ENCODE measurements around the gene NACC2. TPM values are rescaled to one million over a fixed set of nuclear protein-coding genes. Genes with fewer than 3 reads are reported as not detected.

The NACC2 gene
- total RNA-seq, 1 donor from 2014 or later: 4.5 TPM

GRCh38 chr9:136142859-136143214, 47.7 kb upstream of the NACC2 start:
- no peaks in the 10 kb centered on the region for H3K9me3 ChIP-seq (ENCODE audit: low read depth)
- Mint-ChIP-seq H3K4me1 (peaks cover 12% of the 10 kb centered on the region), H3K9me3 (no peaks in the 10 kb centered on the region), H3K27ac (no peak overlapping the region), H3K4me3 (no peak overlapping the region), H3K36me3 (no peaks in the 10 kb centered on the region), H3K27me3 (ENCODE audit: insufficient read depth, low read depth) (peaks cover 8% of the 10 kb centered on the region)
- H3K4me1 ChIP-seq: peaks cover 10% of the 10 kb centered on the region
- no peaks in the 10 kb centered on the region for H4K20me1 ChIP-seq (ENCODE audit: low read depth)
- no peak overlapping the region for H3K27ac ChIP-seq
- no peak overlapping the region for H2AFZ ChIP-seq (replicated peaks)
- peaks cover 6% of the 10 kb centered on the region for H3F3A ChIP-seq (ENCODE audit: low read depth)
- H3K9ac ChIP-seq: no peak overlapping the region
- H3K36me3 ChIP-seq: no peaks in the 10 kb centered on the region
- H3K4me3 ChIP-seq: no peak overlapping the region
- DNase-seq (ENCODE audit: low spot score): no peak
- no peaks in the 10 kb centered on the region for H3K27me3 ChIP-seq
- TF ChIP-seq, protein P1, sequence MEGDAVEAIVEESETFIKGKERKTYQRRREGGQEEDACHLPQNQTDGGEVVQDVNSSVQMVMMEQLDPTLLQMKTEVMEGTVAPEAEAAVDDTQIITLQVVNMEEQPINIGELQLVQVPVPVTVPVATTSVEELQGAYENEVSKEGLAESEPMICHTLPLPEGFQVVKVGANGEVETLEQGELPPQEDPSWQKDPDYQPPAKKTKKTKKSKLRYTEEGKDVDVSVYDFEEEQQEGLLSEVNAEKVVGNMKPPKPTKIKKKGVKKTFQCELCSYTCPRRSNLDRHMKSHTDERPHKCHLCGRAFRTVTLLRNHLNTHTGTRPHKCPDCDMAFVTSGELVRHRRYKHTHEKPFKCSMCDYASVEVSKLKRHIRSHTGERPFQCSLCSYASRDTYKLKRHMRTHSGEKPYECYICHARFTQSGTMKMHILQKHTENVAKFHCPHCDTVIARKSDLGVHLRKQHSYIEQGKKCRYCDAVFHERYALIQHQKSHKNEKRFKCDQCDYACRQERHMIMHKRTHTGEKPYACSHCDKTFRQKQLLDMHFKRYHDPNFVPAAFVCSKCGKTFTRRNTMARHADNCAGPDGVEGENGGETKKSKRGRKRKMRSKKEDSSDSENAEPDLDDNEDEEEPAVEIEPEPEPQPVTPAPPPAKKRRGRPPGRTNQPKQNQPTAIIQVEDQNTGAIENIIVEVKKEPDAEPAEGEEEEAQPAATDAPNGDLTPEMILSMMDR (IDR thresholded peaks at IDR 0.05): no peak
- TF ChIP-seq EZH2phosphoT487 (IDR thresholded peaks at IDR 0.05) (no peak), EZH2 (IDR thresholded peaks at IDR 0.05) (no peak)
- H3K79me2 ChIP-seq (ENCODE audit: low read depth): no peaks in the 10 kb centered on the region
- H3K4me2 ChIP-seq: no peak overlapping the region

DNA sequence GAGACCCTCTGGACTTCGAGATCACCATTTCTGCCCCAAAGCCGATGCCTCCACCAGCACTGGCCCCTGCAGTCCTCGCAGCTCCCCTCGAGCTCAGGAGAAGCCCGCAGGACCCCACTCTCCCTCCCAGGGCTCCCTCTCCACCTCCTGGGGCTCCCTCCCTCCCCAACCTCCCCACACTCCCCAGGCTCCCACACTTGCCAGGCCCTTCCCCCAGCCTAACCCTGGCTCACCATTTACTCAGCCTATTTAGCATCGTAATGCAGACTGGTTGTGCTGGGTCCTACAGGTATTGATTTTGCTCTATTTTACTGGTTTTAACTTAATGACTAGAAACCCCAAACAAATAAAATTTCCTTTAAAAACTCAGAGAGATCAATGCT, 47.3 kb upstream of the NACC2 start:
- Mint-ChIP-seq H3K4me3 (no peak overlapping the region), H3K4me1 (peaks cover 12% of the 10 kb centered on the region), H3K27ac (no peak overlapping the region), H3K36me3 (no peaks in the 10 kb centered on the region), H3K27me3 (ENCODE audit: insufficient read depth, low read depth) (peaks cover 5% of the 10 kb centered on the region), H3K9me3 (no peaks in the 10 kb centered on the region)
- H3K4me2 ChIP-seq: no peak overlapping the region
- no peak for DNase-seq (ENCODE audit: low spot score)
- H3K27ac ChIP-seq: no peak overlapping the region
- H3K79me2 ChIP-seq (ENCODE audit: low read depth): no peaks in the 10 kb centered on the region
- no peaks in the 10 kb centered on the region for H3K9me3 ChIP-seq (ENCODE audit: low read depth)
- H3F3A ChIP-seq (ENCODE audit: low read depth): peaks cover 2% of the 10 kb centered on the region
- no peak overlapping the region for H3K4me3 ChIP-seq
- no peaks in the 10 kb centered on the region for H3K27me3 ChIP-seq
- TF ChIP-seq, protein P1 (IDR thresholded peaks at IDR 0.05): no peak
- no peak for TF ChIP-seq EZH2phosphoT487 (IDR thresholded peaks at IDR 0.05)
- TF ChIP-seq EZH2 (IDR thresholded peaks at IDR 0.05): no peak
- no peak overlapping the region for H3K9ac ChIP-seq
- H2AFZ ChIP-seq (replicated peaks): no peak overlapping the region
- peaks cover 10% of the 10 kb centered on the region for H3K4me1 ChIP-seq
- H4K20me1 ChIP-seq (ENCODE audit: low read depth): no peaks in the 10 kb centered on the region
- H3K36me3 ChIP-seq: no peaks in the 10 kb centered on the region

DNA sequence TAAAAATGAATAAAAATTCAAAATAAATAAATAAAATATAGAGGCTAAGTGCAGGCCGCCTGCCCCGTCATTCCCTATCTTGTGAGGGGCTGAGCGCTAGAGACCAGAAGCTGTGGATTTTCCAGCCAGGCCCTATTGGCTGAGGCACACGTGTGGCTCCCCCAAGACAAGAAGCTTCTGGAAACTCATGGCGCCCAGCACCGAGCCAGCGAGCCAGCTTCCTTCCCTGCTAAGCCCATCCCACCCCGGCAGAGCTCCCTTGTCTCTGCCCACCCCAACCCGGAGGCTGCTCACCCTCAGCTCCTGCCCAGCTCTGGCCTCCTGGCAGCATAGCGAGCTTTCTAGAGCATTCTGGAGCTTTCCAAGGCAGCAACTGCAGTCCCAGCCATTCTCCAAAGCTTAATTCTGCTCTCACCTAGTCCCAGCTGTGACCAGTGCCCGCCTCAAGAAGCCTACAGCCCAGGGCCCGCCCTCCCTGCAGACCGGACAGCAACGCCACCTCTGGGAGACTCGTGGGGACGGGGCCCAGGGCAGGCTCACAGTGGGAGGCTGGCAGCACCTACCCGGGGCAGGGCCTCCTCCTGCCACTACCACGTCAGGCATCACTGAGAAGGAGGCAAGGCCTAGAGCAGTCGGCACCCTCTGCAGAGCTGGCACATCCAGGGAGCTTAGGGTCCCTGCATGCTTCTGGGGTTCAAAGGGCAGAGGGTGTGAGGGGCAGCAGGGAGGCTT, 46.8 kb upstream of the NACC2 start:
- Histone ChIP-seq H3K9ac (no peak overlapping the region), H3K9me3 (ENCODE audit: low read depth) (no peaks in the 10 kb centered on the region), H3K27ac (no peak overlapping the region), H3K79me2 (ENCODE audit: low read depth) (no peaks in the 10 kb centered on the region), H3K4me1 (peaks cover 10% of the 10 kb centered on the region), H4K20me1 (ENCODE audit: low read depth) (no peaks in the 10 kb centered on the region), H3K36me3 (no peaks in the 10 kb centered on the region), H3F3A (ENCODE audit: low read depth) (no peaks in the 10 kb centered on the region), H3K4me2 (no peak overlapping the region), H3K4me3 (no peak overlapping the region), H2AFZ (replicated peaks) (no peak overlapping the region), H3K27me3 (no peaks in the 10 kb centered on the region)
- Mint-ChIP-seq H3K36me3 (no peaks in the 10 kb centered on the region), H3K4me1 (peaks cover 12% of the 10 kb centered on the region), H3K27me3 (ENCODE audit: insufficient read depth, low read depth) (peaks cover 7% of the 10 kb centered on the region), H3K4me3 (no peak overlapping the region), H3K9me3 (no peaks in the 10 kb centered on the region), H3K27ac (no peak overlapping the region)
- no peak for DNase-seq (ENCODE audit: low spot score)
- TF ChIP-seq, protein P1 (IDR thresholded peaks at IDR 0.05): no peak
- TF ChIP-seq EZH2phosphoT487 (IDR thresholded peaks at IDR 0.05) (no peak), EZH2 (IDR thresholded peaks at IDR 0.05) (no peak)

All from neural progenitor cell (in vitro differentiated cells).